Loucy (cell line): ENCODE results near the gene ALX1.

Source experiments
- H2AFZ ChIP-seq: fragments of 200-600 bp; sonication (generic); 2 replicates; pipeline ENCODE4 v1.6.0; 2016; ENCODE audit warnings: antibody characterized with exemption, mild to moderate bottlenecking, low read length, moderate library complexity
- H3F3A ChIP-seq: fragments of 200-600 bp; 2 replicates; pipeline ENCODE4 v1.6.0; 2016; ENCODE audit warnings: antibody characterized with exemption, low read depth, mild to moderate bottlenecking
- H3K27me3 ChIP-seq: fragments of 200-600 bp; sonication (generic); 2 replicates; pipeline ENCODE4 v1.6.1; 2014; ENCODE audit warnings: low read length, mild to moderate bottlenecking; ENCODE audit not compliant: insufficient read depth, poor library complexity, severe bottlenecking
- H3K36me3 ChIP-seq: fragments of 200-600 bp; sonication (generic); 2 replicates; pipeline ENCODE4 v1.6.1; 2016; ENCODE audit warnings: low read length; ENCODE audit not compliant: insufficient read depth
- H3K4me1 ChIP-seq: fragments of 200-600 bp; sonication (generic); 2 replicates; pipeline ENCODE4 v1.5.1; 2014; ENCODE audit warnings: low read length, mild to moderate bottlenecking; ENCODE audit not compliant: insufficient read depth, poor library complexity, severe bottlenecking
- H3K4me2 ChIP-seq: fragments of 200-600 bp; sonication (generic); 2 replicates; pipeline ENCODE4 v1.6.0; 2014; ENCODE audit warnings: antibody characterized with exemption, low read length, low read depth, mild to moderate bottlenecking; ENCODE audit not compliant: poor library complexity, severe bottlenecking
- H3K4me3 ChIP-seq: fragments of 200-600 bp; sonication (generic); 2 replicates; pipeline ENCODE4 v1.5.1; 2014; ENCODE audit warnings: low read length, mild to moderate bottlenecking, mixed read lengths; ENCODE audit not compliant: poor library complexity, severe bottlenecking
- H3K79me2 ChIP-seq: fragments of 200-600 bp; sonication (generic); 2 replicates; pipeline ENCODE4 v1.6.1; 2014; ENCODE audit warnings: low read length; ENCODE audit not compliant: insufficient read depth
- H3K9ac ChIP-seq: fragments of 200-600 bp; sonication (generic); 2 replicates; pipeline ENCODE4 v1.6.0; 2014; ENCODE audit warnings: mild to moderate bottlenecking, low read depth, low read length, moderate library complexity; ENCODE audit not compliant: poor library complexity, severe bottlenecking
- H3K9me2 ChIP-seq: fragments of 200-600 bp; sonication (generic); replicated peaks from 2 replicates; pipeline ENCODE4 v1.6.1; 2016; ENCODE audit warnings: low read depth, low read length, mixed read lengths
- H3K9me3 ChIP-seq: fragments of 200-600 bp; sonication (generic); 2 replicates; pipeline ENCODE4 v1.6.1; 2014; ENCODE audit warnings: mild to moderate bottlenecking, antibody characterized with exemption, low read length, low read depth; ENCODE audit not compliant: insufficient read depth
- H4K20me1 ChIP-seq: fragments of 200-600 bp; sonication (generic); 2 replicates; pipeline ENCODE4 v1.6.0; 2014; ENCODE audit warnings: antibody characterized with exemption, low read length, mild to moderate bottlenecking; ENCODE audit not compliant: insufficient read depth, poor library complexity, severe bottlenecking
- CTCF ChIP-seq: fragments of 200-600 bp; sonication (generic); conservative IDR thresholded peaks from 2 replicates; pipeline ENCODE4 v1.5.1; 2014; ENCODE audit warnings: mild to moderate bottlenecking, antibody characterized with exemption, low read length
- EZH2phosphoT487 ChIP-seq: fragments of 200-600 bp; IDR thresholded peaks from 2 replicates; pipeline ENCODE4 v1.6.1; 2018; ENCODE audit warnings: antibody characterized with exemption, mild to moderate bottlenecking, moderate library complexity, borderline replicate concordance

ALX1 gene

GRCh38 chr12:85260896-85261295 is 19.1 kb upstream of the ALX1 start:
- no peaks in the 10 kb centered on the region for H4K20me1 ChIP-seq
- H3K9me3 ChIP-seq = no peaks in the 10 kb centered on the region
- no peaks in the 10 kb centered on the region for H3K36me3 ChIP-seq
- H3K9me2 ChIP-seq = no peaks in the 10 kb centered on the region
- no peak overlapping the region for H3K4me2 ChIP-seq
- H3K27me3 ChIP-seq = no peaks in the 10 kb centered on the region
- H3F3A ChIP-seq = no peaks in the 10 kb centered on the region
- TF ChIP-seq CTCF = no peak
- no peak for TF ChIP-seq EZH2phosphoT487
- no peaks in the 10 kb centered on the region for H3K79me2 ChIP-seq
- H3K4me1 ChIP-seq = no peaks in the 10 kb centered on the region
- no peak overlapping the region for H2AFZ ChIP-seq
- H3K4me3 ChIP-seq = no peak overlapping the region
- H3K9ac ChIP-seq = no peak overlapping the region

- no peak overlapping the region for H3K4me2 ChIP-seq
- no peaks in the 10 kb centered on the region for H4K20me1 ChIP-seq
- H3K27me3 ChIP-seq = no peaks in the 10 kb centered on the region
- no peak overlapping the region for H3K4me3 ChIP-seq
- no peaks in the 10 kb centered on the region for H3K36me3 ChIP-seq
- no peaks in the 10 kb centered on the region for H3F3A ChIP-seq
- peak overlapping the region; percentile 51; the same call in 1 of the 2 replicates for H2AFZ ChIP-seq
- no peak overlapping the region for H3K9ac ChIP-seq
- TF ChIP-seq EZH2phosphoT487 (no peak), CTCF (no peak)
- H3K4me1 ChIP-seq = no peaks in the 10 kb centered on the region
- H3K9me2 ChIP-seq = no peaks in the 10 kb centered on the region
- H3K9me3 ChIP-seq = no peaks in the 10 kb centered on the region
- H3K79me2 ChIP-seq = no peaks in the 10 kb centered on the region
Observed at GRCh38 chr12:85266356-85266755, 13.7 kb upstream of the ALX1 start.

GRCh38 chr12:85273381-85274314 is 6.4 kb upstream of the ALX1 start:
- H3K9ac ChIP-seq = no peak overlapping the region
- H3K79me2 ChIP-seq = no peaks in the 10 kb centered on the region
- H3K9me2 ChIP-seq = no peaks in the 10 kb centered on the region
- H3F3A ChIP-seq = no peaks in the 10 kb centered on the region
- no peaks in the 10 kb centered on the region for H4K20me1 ChIP-seq
- H3K36me3 ChIP-seq = no peaks in the 10 kb centered on the region
- no peaks in the 10 kb centered on the region for H3K27me3 ChIP-seq
- no peak overlapping the region for H3K4me3 ChIP-seq
- TF ChIP-seq CTCF = no peak
- no peak for TF ChIP-seq EZH2phosphoT487
- no peaks in the 10 kb centered on the region for H3K4me1 ChIP-seq
- H2AFZ ChIP-seq = no peak overlapping the region
- no peak overlapping the region for H3K4me2 ChIP-seq
- no peaks in the 10 kb centered on the region for H3K9me3 ChIP-seq
